GM12878 (cell line): Measurements from ENCODE around the gene SMIM31. TPM values are rescaled to one million over a fixed set of nuclear protein-coding genes. Genes with fewer than 3 reads are reported as not detected.

Experiments
- ATAC-seq: fragments of 200-7000 bp; cut with Tn5 transposase; 3 replicates; pipeline ENCODE4 v1.9.1; 2020; ENCODE audit warnings: mild to moderate bottlenecking, moderate library complexity
- BruUV-seq: library from RNA; stranded (reverse); fragments of 400-500 nt; replicated peaks from 2 replicates; lab custom pipeline; 2021; lab: Mats Ljungman, UMichigan
- CTCF ChIA-PET: fragments of 300-600 bp; sonication (Branson Sonifier 250); formaldehyde crosslinking; extraction: SDS; loops from one replicate; lab custom pipeline; 2021; ENCODE audit warnings: inconsistent platforms; lab: Yijun Ruan, JAX
- POLR2A ChIA-PET: fragments of 350-600 bp; formaldehyde crosslinking; extraction: SDS; loops from one replicate; lab custom pipeline; 2021; ENCODE audit warnings: inconsistent platforms; lab: Charles Lee
- RAD21 ChIA-PET: fragments of 300-600 bp; sonication (Branson Sonifier 250); formaldehyde crosslinking; loops from one replicate; lab custom pipeline; 2023; ENCODE audit warnings: antibody characterized with exemption; ENCODE audit not compliant: unreplicated experiment; lab: Charles Lee
- SMC1A ChIA-PET: fragments of 300-600 bp; sonication (Branson Sonifier 250); formaldehyde crosslinking; loops from one replicate; lab custom pipeline; 2023; ENCODE audit not compliant: unreplicated experiment, uncharacterized antibody; lab: Charles Lee
- DNase-seq: peaks from one replicate; pipeline ENCODE4 v3.0.0-alpha.2; 2011; ENCODE audit warnings: low read depth, low spot score
- FAIRE-seq: peaks from 3 replicates; lab custom pipeline; 2011; peaks lifted over from hg19 to GRCh38; lab: Jason Lieb, UNC
- H2AFZ ChIP-seq: 2 replicates; pipeline ENCODE4 v1.6.0; 2011; ENCODE audit warnings: low read depth, low read length, control low read depth; ENCODE audit not compliant: control insufficient read depth
- H3K27ac ChIP-seq: 2 replicates; pipeline ENCODE4 v1.5.1; 2011; ENCODE audit warnings: control low read depth; ENCODE audit not compliant: control insufficient read depth, insufficient read depth
- H3K27me3 ChIP-seq, 2 experiments: replicated peaks in 1 of 2; 2 replicates each; pipeline versions ENCODE4 v1.6.0 to v1.6.1; 2011; ENCODE audit warnings: low read length in 1 of 2; ENCODE audit not compliant: control insufficient read depth in 2 of 2, insufficient read depth in 2 of 2
- H3K36me3 ChIP-seq, 2 experiments: 2 replicates each; pipeline ENCODE4 v1.5.1; 2011; ENCODE audit warnings: low read length in 1 of 2; ENCODE audit not compliant: control insufficient read depth in 2 of 2, insufficient read depth in 2 of 2
- H3K4me1 ChIP-seq: 2 replicates; pipeline ENCODE4 v1.6.1; 2011; ENCODE audit warnings: mild to moderate bottlenecking, low read length, moderate library complexity, mixed read lengths; ENCODE audit not compliant: control insufficient read depth, insufficient read depth
- H3K4me2 ChIP-seq: 2 replicates; pipeline ENCODE4 v1.6.0; 2011; ENCODE audit warnings: control low read depth; ENCODE audit not compliant: control insufficient read depth, insufficient read depth
- H3K4me3 ChIP-seq: fragments of 200-600 bp; sonication (generic); 2 replicates; pipeline ENCODE4 v1.5.1; 2016
- H3K79me2 ChIP-seq: 2 replicates; pipeline ENCODE4 v1.6.0; 2011; ENCODE audit warnings: low read length; ENCODE audit not compliant: control insufficient read depth, insufficient read depth
- H3K9ac ChIP-seq: 2 replicates; pipeline ENCODE4 v1.8.0; 2011; ENCODE audit warnings: low read length, control low read depth, mixed read lengths; ENCODE audit not compliant: control insufficient read depth, insufficient read depth
- H3K9me3 ChIP-seq: replicated peaks from 3 replicates; pipeline ENCODE4 v1.5.1; 2011; ENCODE audit warnings: mild to moderate bottlenecking, low read length; ENCODE audit not compliant: control insufficient read depth, insufficient read depth
- H4K20me1 ChIP-seq: 2 replicates; pipeline ENCODE4 v1.6.0; 2011; ENCODE audit not compliant: control insufficient read depth, insufficient read depth
- CREB1 ChIP-seq: IDR thresholded peaks from 2 replicates; pipeline ENCODE4 v1.6.1; 2012; ENCODE audit warnings: low read depth, mild to moderate bottlenecking, inconsistent platforms
- HDAC6 ChIP-seq: fragments of 200-600 bp; sonication (generic); IDR thresholded peaks from one replicate; pipeline ENCODE4 v1.8.0; 2017; ENCODE audit warnings: antibody characterized with exemption; ENCODE audit not compliant: unreplicated experiment
- KAT2A ChIP-seq: conservative IDR thresholded peaks from 2 replicates; pipeline ENCODE4 v1.6.1; 2011; ENCODE audit warnings: low read depth, low read length; ENCODE audit not compliant: control insufficient read depth
- POLR2AphosphoS5 ChIP-seq: IDR thresholded peaks from 2 replicates; pipeline ENCODE4 v1.6.1; 2011; ENCODE audit warnings: mild to moderate bottlenecking, low read length, inconsistent platforms
- WGBS: methylation state at CpG from one replicate; pipeline ENCODE4 v1.1.6; 2016; ENCODE audit warnings: low lambda C conversion rate; ENCODE audit not compliant: insufficient replicate concordance, insufficient coverage; ENCODE audit errors: missing lambda C conversion rate; 5-methylcytosine and 5-hydroxymethylcytosine counted together
- in situ Hi-C: fragments of 300-500 bp; cut with MboI; formaldehyde crosslinking; loops from 9 replicates; pipeline ENCODE4 v1.14.3; 2018; ENCODE audit warnings: mixed read lengths
- intact Hi-C: fragments of 100-400 bp; cut with micrococcal nuclease; formaldehyde crosslinking; loops from one replicate; pipeline ENCODE4 v1.14.2; 2022; ENCODE audit not compliant: unreplicated experiment
- polyA plus RNA-seq, 11 experiments: library from polyadenylated mRNA; depleted of rRNA in 4 of 11; unstranded in 6 of 11; stranded (reverse) in 5 of 11; fragments of >200 nt; fragmentation: Nextera tagmentation in 4 of 11; fragmentation: Illumina TruSeq in 1 of 11; extraction: Ambion mirVana in 4 of 11; extraction: Trizol in 1 of 11; gene quantifications; 1 replicate in 1 of 11; 2 replicates in 10 of 11; pipeline versions ENCODE4 v1.2.1 to v1.2.3, GENCODE V29; 2011 to 2016; ENCODE audit warnings: inconsistent platforms in 2 of 11, missing spikeins in 2 of 11, low read depth in 1 of 11
- total RNA-seq, 4 experiments: library from RNA; depleted of rRNA in 3 of 4; stranded (reverse); fragments of >200 nt in 3 of 4; fragmentation: Illumina TruSeq in 1 of 4; extraction: Trizol in 1 of 4; gene quantifications; 2 replicates each; pipeline versions ENCODE4 v1.2.1 to v1.2.3, GENCODE V29; 2013 to 2021
- TF ChIP-seq, protein P1 (sequence below): IDR thresholded peaks from 2 replicates; pipeline ENCODE4 v1.6.1; 2012; ENCODE audit warnings: low read depth, low read length, improper control_type of control experiment

The SMIM31 gene
- total and polyA plus RNA-seq, 10 of the 15 experiments (the other 5 are each of a cell fraction or from before 2014, with no cell fraction given), result not detected

DNA sequence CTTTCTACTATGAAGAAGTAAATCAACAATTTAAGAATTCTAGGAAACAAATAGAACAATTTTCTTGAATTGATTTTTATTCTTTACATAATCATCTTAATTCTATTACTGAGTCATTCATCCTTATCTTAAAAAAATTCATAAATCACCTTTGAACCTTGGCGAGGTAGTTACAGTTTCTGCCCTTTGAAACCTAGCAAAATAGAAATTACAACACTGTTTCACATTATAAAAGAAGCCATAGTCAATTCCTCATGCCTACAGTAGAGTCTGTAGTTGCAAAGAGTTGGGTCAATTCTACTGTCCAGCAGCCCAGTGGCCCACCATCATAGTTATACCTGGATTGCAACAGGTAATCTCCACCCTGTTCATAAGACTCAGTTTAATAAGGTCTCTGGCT lies 7.3 kb downstream of the SMIM31 start (continued):
- TF ChIP-seq, protein P1, sequence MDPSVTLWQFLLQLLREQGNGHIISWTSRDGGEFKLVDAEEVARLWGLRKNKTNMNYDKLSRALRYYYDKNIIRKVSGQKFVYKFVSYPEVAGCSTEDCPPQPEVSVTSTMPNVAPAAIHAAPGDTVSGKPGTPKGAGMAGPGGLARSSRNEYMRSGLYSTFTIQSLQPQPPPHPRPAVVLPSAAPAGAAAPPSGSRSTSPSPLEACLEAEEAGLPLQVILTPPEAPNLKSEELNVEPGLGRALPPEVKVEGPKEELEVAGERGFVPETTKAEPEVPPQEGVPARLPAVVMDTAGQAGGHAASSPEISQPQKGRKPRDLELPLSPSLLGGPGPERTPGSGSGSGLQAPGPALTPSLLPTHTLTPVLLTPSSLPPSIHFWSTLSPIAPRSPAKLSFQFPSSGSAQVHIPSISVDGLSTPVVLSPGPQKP, result no peak
- TF ChIP-seq CREB1 (no peak), KAT2A (no peak)

DNA sequence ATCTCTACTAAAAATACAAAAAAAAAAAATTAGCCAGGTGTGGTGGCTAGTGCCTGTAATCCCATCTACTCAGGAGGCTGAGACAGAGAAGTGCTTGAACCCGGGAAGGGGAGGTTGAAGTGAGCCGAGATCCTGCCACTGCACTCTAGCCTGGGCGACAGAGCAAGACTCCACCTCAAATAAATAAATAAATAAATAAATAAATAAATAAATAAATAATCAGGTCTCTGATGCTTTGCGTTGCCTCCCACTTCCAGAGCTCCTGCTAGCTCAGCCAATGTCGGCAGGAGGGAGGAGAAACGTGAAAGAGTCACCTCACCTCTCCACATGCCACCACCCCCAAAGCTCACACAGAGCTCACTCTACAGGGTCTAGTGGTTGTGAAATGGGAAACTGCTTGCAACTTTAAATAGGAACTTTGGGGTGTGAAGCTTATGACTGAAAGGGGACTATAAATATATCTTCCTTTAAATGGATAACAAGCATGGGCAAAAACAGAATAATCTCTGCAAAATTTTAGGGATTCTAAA lies 7.9 kb downstream of the SMIM31 start:
- ATAC-seq (no peak), FAIRE-seq (no peak), DNase-seq (no peak)
- intact Hi-C loops (no loop called here), in situ Hi-C loops (no loop called here)
- 59% methylated on average over 6 of the region's 6 CpGs for WGBS
- ChIA-PET POLR2A (no interaction called here), RAD21 (no interaction called here), SMC1A (no interaction called here), CTCF (no interaction called here)
- BruUV-seq, result no TSS peak
- H3K27me3 ChIP-seq, result no peaks in the 10 kb centered on the region
- no peak overlapping the region for H3K27ac ChIP-seq
- H3K79me2 ChIP-seq, result no peaks in the 10 kb centered on the region
- no peaks in the 10 kb centered on the region for H3K4me1 ChIP-seq
- H3K4me2 ChIP-seq, result no peak overlapping the region
- no peak overlapping the region for H3K9ac ChIP-seq
- TF ChIP-seq HDAC6 (no peak), POLR2AphosphoS5 (no peak)
- H2AFZ ChIP-seq, result no peak overlapping the region
- H3K9me3 ChIP-seq, result no peaks in the 10 kb centered on the region
- H3K36me3 ChIP-seq, result no peaks in the 10 kb centered on the region
- no peaks in the 10 kb centered on the region for H4K20me1 ChIP-seq
- no peak overlapping the region for H3K4me3 ChIP-seq
